ENCODE results near the gene PFN3. TPM values are rescaled to one million over a fixed set of nuclear protein-coding genes. Genes with fewer than 3 reads are reported as not detected.
"Not testable (repeated sequence)": the region's sequence is repeated elsewhere in the genome, so short reads cannot be mapped to it uniquely, and the experiment has no call there.

The PFN3 gene
- total and polyA plus RNA-seq, 4 donors: 0.32 to 1.00 TPM; not detected in 2

- H3K27ac ChIP-seq (ENCODE audit: low read depth, low read length): no peak overlapping the region
- H3K36me3 ChIP-seq (ENCODE audit: control insufficient read depth, insufficient read depth, low read length): no peaks in the 10 kb centered on the region
- H3K4me1 ChIP-seq (ENCODE audit: control insufficient read depth, insufficient read depth, low read length): peaks cover 26% of the 10 kb centered on the region
- H3K9me3 ChIP-seq (ENCODE audit: control insufficient read depth, insufficient read depth, low read length): no peaks in the 10 kb centered on the region
- peak in 2 of 6 donors; percentile 32 to 63 for DNase-seq (ENCODE audit: low read depth in 4 of 6, low spot score in 6 of 6)
- H3K4me3 ChIP-seq (ENCODE audit: low read depth, low read length): peak overlapping the region; percentile 41
- 8% methylated on average over 55 of the region's 59 CpGs for WGBS (ENCODE audit: insufficient coverage)
- peaks cover 33% of the 10 kb centered on the region for H3K27me3 ChIP-seq (ENCODE audit: control insufficient read depth, insufficient read depth, low read length)
Observed at GRCh38 chr5:177362610-177363507, 37.6 kb downstream of the PFN3 start.

- WGBS (ENCODE audit: insufficient coverage): 46% methylated on average over 6 of the region's 8 CpGs
- H3K27ac ChIP-seq (ENCODE audit: low read depth, low read length): no peak overlapping the region
- H3K4me3 ChIP-seq (ENCODE audit: low read depth, low read length): no peak overlapping the region
- no peak for DNase-seq (ENCODE audit: low read depth in 4 of 6, low spot score in 6 of 6)
- H3K27me3 ChIP-seq (ENCODE audit: control insufficient read depth, insufficient read depth, low read length): peaks cover 31% of the 10 kb centered on the region
- peaks cover 20% of the 10 kb centered on the region for H3K4me1 ChIP-seq (ENCODE audit: control insufficient read depth, insufficient read depth, low read length)
- H3K9me3 ChIP-seq (ENCODE audit: control insufficient read depth, insufficient read depth, low read length): no peaks in the 10 kb centered on the region
- H3K36me3 ChIP-seq (ENCODE audit: control insufficient read depth, insufficient read depth, low read length): no peaks in the 10 kb centered on the region
Observed at GRCh38 chr5:177362292-177362609, 38.2 kb downstream of the PFN3 start.

GRCh38 chr5:177361418-177362291 lies 38.8 kb downstream of the PFN3 start:
- H3K36me3 ChIP-seq (ENCODE audit: control insufficient read depth, insufficient read depth, low read length): no peaks in the 10 kb centered on the region
- peaks cover 14% of the 10 kb centered on the region for H3K4me1 ChIP-seq (ENCODE audit: control insufficient read depth, insufficient read depth, low read length)
- DNase-seq (ENCODE audit: low read depth in 4 of 6, low spot score in 6 of 6): no peak
- H3K4me3 ChIP-seq (ENCODE audit: low read depth, low read length): no peak overlapping the region
- H3K9me3 ChIP-seq (ENCODE audit: control insufficient read depth, insufficient read depth, low read length): no peaks in the 10 kb centered on the region
- peaks cover 25% of the 10 kb centered on the region for H3K27me3 ChIP-seq (ENCODE audit: control insufficient read depth, insufficient read depth, low read length)
- H3K27ac ChIP-seq (ENCODE audit: low read depth, low read length): no peak overlapping the region
- WGBS (ENCODE audit: insufficient coverage): 85% methylated on average over 6 of the region's 6 CpGs

- H3K4me3 ChIP-seq (ENCODE audit: low read depth, low read length); H3K36me3 ChIP-seq (ENCODE audit: control insufficient read depth, insufficient read depth, low read length); DNase-seq (ENCODE audit: low read depth in 4 of 6, low spot score in 6 of 6); H3K27ac ChIP-seq (ENCODE audit: low read depth, low read length); H3K9me3 ChIP-seq (ENCODE audit: control insufficient read depth, insufficient read depth, low read length): not testable (repeated sequence)
- peaks cover 10% of the 10 kb centered on the region for H3K4me1 ChIP-seq (ENCODE audit: control insufficient read depth, insufficient read depth, low read length)
- H3K27me3 ChIP-seq (ENCODE audit: control insufficient read depth, insufficient read depth, low read length): peaks cover 23% of the 10 kb centered on the region
- WGBS (ENCODE audit: insufficient coverage): 76% methylated on average over 7 of the region's 7 CpGs
Observed at GRCh38 chr5:177360740-177361139, 39.7 kb downstream of the PFN3 start.

- Histone ChIP-seq H3K27ac (ENCODE audit: low read depth, low read length) (no peak overlapping the region), H3K9me3 (ENCODE audit: control insufficient read depth, insufficient read depth, low read length) (no peaks in the 10 kb centered on the region), H3K4me1 (ENCODE audit: control insufficient read depth, insufficient read depth, low read length) (peaks cover 10% of the 10 kb centered on the region), H3K4me3 (ENCODE audit: low read depth, low read length) (no peak overlapping the region), H3K27me3 (ENCODE audit: control insufficient read depth, insufficient read depth, low read length) (peaks cover 26% of the 10 kb centered on the region), H3K36me3 (ENCODE audit: control insufficient read depth, insufficient read depth, low read length) (no peaks in the 10 kb centered on the region)
- WGBS (ENCODE audit: insufficient coverage): 77% methylated on average over 3 of the region's 3 CpGs
- DNase-seq (ENCODE audit: low read depth in 4 of 6, low spot score in 6 of 6): no peak
Observed at GRCh38 chr5:177359860-177360259, 40.6 kb downstream of the PFN3 start.

- H3K27me3 ChIP-seq (ENCODE audit: control insufficient read depth, insufficient read depth, low read length): peaks cover 23% of the 10 kb centered on the region
- 83% methylated on average over 5 of the region's 6 CpGs for WGBS (ENCODE audit: insufficient coverage)
- H3K36me3 ChIP-seq (ENCODE audit: control insufficient read depth, insufficient read depth, low read length): no peaks in the 10 kb centered on the region
- no peaks in the 10 kb centered on the region for H3K9me3 ChIP-seq (ENCODE audit: control insufficient read depth, insufficient read depth, low read length)
- no peak for DNase-seq (ENCODE audit: low read depth in 4 of 6, low spot score in 6 of 6)
- no peak overlapping the region for H3K4me3 ChIP-seq (ENCODE audit: low read depth, low read length)
- H3K27ac ChIP-seq (ENCODE audit: low read depth, low read length): no peak overlapping the region
- peaks cover 10% of the 10 kb centered on the region for H3K4me1 ChIP-seq (ENCODE audit: control insufficient read depth, insufficient read depth, low read length)
Observed at GRCh38 chr5:177359451-177359851, 41.0 kb downstream of the PFN3 start.

- 68% methylated on average over 5 of the region's 5 CpGs for WGBS (ENCODE audit: insufficient coverage)
- H3K4me3 ChIP-seq (ENCODE audit: low read depth, low read length): no peak overlapping the region
- no peak for DNase-seq (ENCODE audit: low read depth in 4 of 6, low spot score in 6 of 6)
- no peaks in the 10 kb centered on the region for H3K36me3 ChIP-seq (ENCODE audit: control insufficient read depth, insufficient read depth, low read length)
- no peak overlapping the region for H3K27ac ChIP-seq (ENCODE audit: low read depth, low read length)
- H3K27me3 ChIP-seq (ENCODE audit: control insufficient read depth, insufficient read depth, low read length): peaks cover 15% of the 10 kb centered on the region
- H3K9me3 ChIP-seq (ENCODE audit: control insufficient read depth, insufficient read depth, low read length): no peaks in the 10 kb centered on the region
- peaks cover 9% of the 10 kb centered on the region for H3K4me1 ChIP-seq (ENCODE audit: control insufficient read depth, insufficient read depth, low read length)
Observed at GRCh38 chr5:177358370-177358819, 42.1 kb downstream of the PFN3 start.

GRCh38 chr5:177357459-177358351 lies 42.8 kb downstream of the PFN3 start, which contains the start of gene RGS14:
RGS14 (plus strand) TSS chr5:177357924; CDS start chr5:177358025, 101 bp downstream.
- Histone ChIP-seq H3K4me3 (ENCODE audit: low read depth, low read length) (no peak within 1 kb of the TSS), H3K27me3 (ENCODE audit: control insufficient read depth, insufficient read depth, low read length) (peaks cover 12% of the 10 kb centered on the region), H3K9me3 (ENCODE audit: control insufficient read depth, insufficient read depth, low read length) (no peaks in the 10 kb centered on the region), H3K27ac (ENCODE audit: low read depth, low read length) (no peak within 1 kb of the TSS), H3K36me3 (ENCODE audit: control insufficient read depth, insufficient read depth, low read length) (no peaks in the 10 kb centered on the region), H3K4me1 (ENCODE audit: control insufficient read depth, insufficient read depth, low read length) (peaks cover 2% of the 10 kb centered on the region)
- no peak for DNase-seq (ENCODE audit: low read depth in 4 of 6, low spot score in 6 of 6)
- 71% methylated on average over 28 of the region's 37 CpGs for WGBS (ENCODE audit: insufficient coverage)

- H3K27me3 ChIP-seq (ENCODE audit: control insufficient read depth, insufficient read depth, low read length): peaks cover 12% of the 10 kb centered on the region
- no peak for DNase-seq (ENCODE audit: low read depth in 4 of 6, low spot score in 6 of 6)
- no peak overlapping the region for H3K27ac ChIP-seq (ENCODE audit: low read depth, low read length)
- H3K36me3 ChIP-seq (ENCODE audit: control insufficient read depth, insufficient read depth, low read length): no peaks in the 10 kb centered on the region
- H3K4me1 ChIP-seq (ENCODE audit: control insufficient read depth, insufficient read depth, low read length): peaks cover 3% of the 10 kb centered on the region
- WGBS (ENCODE audit: insufficient coverage): 90% methylated on average over 5 of the region's 5 CpGs
- H3K9me3 ChIP-seq (ENCODE audit: control insufficient read depth, insufficient read depth, low read length): no peaks in the 10 kb centered on the region
- no peak overlapping the region for H3K4me3 ChIP-seq (ENCODE audit: low read depth, low read length)
Observed at GRCh38 chr5:177357146-177357458, 43.4 kb downstream of the PFN3 start.

All from spinal cord (tissue), 10 donors.